Anterior cingulate cortex (tissue), 58 donors: ENCODE data around the gene MRPL58.
"Not testable (repeated sequence)": the region's sequence is repeated elsewhere in the genome, so short reads cannot be mapped to it uniquely, and the experiment has no call there.

Experiments used
- DNase-seq, 58 donors: peaks; one replicate each; lab custom pipeline; 2025; lab: John Stamatoyannopoulos, UW

MRPL58 gene

GRCh38 chr17:75012346-75013091 lies at the start of gene MRPL58:
Gene MRPL58, plus strand, starts transcription at chr17:75012670. Its CDS starts 17 bp downstream, at chr17:75012687.
- DNase-seq, result peak; percentile 53 to 94 (median 81)

GRCh38 chr17:74963656-74964055 lies 48.8 kb upstream of the MRPL58 start:
- peak in 2 of 58 donors; percentile 13 to 21 for DNase-seq

DNA sequence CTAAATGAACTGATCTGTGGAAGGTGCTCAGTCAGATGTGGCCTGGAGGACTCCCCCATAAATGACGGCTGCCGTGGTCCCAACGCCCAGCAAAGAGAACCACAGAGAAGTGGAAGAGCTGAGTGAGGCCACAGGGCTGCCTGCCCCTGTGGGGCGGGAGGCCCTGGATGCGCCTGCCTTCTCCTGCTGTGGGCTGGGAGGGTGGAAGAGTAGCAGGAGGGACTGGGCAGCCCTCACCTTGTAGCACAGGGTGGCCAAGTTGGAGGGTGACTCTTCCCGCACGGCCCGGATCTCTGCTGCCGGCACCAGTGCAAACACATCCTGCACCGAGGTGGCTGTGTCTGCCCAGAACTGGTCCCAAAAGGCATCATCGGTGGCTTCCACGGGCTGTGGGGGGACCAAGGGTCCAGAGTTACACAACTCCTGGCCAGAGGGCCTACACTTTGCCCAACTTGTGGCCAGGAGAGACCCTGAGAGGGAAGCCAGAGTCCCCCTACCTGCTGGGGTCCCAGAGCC lies 48.2 kb upstream of the MRPL58 start:
- DNase-seq, result no peak

- no peak for DNase-seq
These were observed 47.4 kb upstream of the MRPL58 start for GRCh38 chr17:74964988-74965622.

DNA sequence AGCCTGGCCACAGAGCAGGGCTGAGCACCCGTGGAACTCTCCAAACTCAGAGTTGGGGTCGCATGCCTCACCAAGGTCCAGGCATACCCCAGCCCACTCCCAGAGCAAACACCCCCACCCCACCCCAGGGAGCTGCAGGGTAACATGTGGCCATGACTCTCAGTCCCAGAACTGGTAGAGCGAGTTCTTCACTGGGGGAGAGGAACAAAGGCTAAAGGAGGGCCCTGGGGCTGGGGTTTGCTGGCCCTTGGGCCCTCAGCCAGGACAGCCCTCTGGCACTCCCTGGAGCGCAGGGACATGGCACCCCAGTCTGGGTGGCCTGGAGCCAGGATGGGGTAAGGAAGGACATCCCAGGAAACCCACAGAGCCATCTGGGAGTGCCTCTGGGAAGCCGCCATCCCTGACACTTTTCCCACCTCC lies 44.1 kb upstream of the MRPL58 start:
- DNase-seq, result no peak

DNA sequence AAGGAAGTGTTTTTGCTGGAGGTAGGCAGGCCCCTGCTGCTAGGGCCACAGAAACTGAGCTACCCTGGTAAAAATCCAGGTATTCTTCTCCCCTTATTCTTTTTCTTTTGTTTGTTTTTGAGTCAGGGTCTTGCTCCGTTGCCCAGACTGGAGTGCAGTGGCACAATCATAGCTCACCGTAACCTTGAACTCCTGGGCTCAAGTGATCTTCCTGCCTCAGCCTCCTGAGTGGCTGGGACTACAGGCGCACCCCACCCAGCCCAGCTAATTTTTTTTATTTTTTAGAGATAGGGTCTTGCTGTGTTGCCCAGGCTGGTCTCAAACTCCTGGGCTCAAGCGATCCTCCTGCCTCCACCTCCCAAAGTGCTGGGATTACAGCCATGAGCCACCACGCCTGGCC lies 43.0 kb upstream of the MRPL58 start:
- not testable (repeated sequence) for DNase-seq

- DNase-seq, result no peak
These were observed 42.1 kb upstream of the MRPL58 start for GRCh38 chr17:74970395-74970794.

GRCh38 chr17:74971069-74971841 lies 41.2 kb upstream of the MRPL58 start:
- peak in 1 of 58 donors; percentile 52 for DNase-seq

DNA sequence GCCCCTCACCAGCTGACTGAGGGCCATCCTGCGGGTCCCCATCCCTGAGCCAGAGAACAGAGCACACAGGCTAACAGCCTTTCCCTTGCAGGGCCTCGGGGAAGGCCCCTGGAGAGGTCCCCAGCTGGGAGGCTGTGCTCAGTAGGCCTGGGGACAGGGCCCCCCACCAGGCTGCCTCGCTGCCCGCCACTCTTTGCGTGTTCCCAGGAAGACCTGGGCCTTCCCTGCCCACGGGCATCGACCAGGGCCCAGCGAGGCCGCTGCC lies 40.7 kb upstream of the MRPL58 start:
- DNase-seq, result peak in 2 of 58 donors; percentile 32 to 44

DNA sequence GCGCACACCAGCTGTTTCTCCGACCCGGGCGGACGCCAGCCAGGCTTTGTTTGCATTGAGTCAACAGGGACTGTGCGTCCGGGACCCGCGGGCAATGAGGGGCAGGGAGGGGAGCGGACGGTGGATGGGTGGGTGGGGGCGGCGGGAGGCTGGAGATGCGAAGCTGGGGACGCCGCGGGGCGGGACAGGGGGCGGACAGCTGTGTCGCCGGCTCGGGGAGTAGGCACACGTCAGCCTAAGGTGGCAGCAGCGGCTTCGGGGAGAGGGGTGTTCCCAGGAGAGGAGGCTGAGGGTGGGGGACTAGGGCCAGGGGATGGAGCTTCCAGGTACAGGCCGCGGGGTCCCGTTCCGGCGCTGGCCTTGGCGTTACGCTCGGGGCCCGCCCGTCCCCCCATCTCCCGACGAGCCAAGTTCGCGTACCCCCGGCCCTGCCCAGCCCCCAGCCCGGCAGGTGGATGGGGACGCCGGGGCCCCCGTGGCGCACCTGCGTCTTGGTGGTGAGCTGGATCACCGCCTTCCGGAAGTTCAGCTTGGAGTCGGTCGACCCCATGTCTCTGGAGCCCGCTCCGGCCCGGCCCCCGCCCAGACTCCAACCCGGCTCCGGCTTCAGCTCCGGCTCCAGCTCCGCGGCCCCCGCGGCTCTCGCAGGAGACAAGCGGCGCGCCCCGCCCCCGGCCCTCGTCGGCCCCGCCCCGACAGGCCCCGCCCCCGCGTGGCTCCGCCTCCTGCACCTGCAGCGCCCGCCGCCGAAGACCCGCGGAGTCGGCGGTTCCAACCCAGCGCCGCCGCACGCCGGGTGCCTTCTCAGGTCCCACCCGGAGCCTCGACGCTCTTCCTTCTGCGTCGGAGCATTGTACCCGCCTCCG lies 40.1 kb upstream of the MRPL58 start, which contains the start of gene HID1:
Gene HID1, minus strand, starts transcription at position 653 of the 866 bp plus-strand sequence. Its CDS starts 103 bp downstream, at position 550.
- peak in 56 of 58 donors; percentile 9 to 89 (median 70) for DNase-seq

DNA sequence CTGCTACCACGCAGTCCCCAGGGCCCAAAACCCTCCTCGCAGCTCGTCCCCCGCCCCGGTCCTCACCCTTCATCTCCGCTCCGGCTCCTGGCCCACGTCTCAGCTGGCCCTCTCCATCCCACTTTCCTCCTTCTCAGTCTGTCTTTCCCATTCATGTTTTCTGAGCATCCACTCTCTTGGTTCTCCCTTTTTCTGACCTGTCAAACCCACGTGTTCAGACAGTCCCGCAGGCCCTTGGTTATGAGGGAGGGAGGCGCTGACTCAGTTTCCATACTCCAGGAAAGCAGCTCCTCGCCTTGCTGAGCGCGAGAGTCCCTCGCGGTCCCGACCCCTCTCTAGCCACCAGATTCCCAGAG lies 39.5 kb upstream of the MRPL58 start:
- DNase-seq, result peak in 3 of 58 donors; percentile 26 to 52 (median 34)

- no peak for DNase-seq
These were observed 36.5 kb upstream of the MRPL58 start for GRCh38 chr17:74975943-74976342.

- no peak for DNase-seq
These were observed 34.7 kb upstream of the MRPL58 start for GRCh38 chr17:74977802-74978201.

DNA sequence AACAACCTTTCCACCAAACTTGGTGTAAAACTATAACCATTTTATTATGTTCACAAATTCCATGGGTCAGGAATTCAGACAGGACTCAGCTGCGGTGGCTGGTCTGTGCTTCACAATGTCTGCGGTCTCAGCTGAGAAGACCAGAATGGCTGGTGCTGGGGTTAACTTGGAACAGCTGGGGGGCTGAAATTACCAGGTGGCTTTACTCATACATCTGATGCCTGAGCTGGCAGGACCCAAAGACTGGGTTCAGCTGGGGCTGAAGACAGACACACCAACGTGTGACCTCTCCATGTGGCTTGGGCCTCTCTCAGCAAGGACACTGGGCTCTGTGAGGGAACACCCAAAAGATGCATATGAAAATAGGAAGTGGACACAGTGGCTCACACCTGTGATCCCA lies 34.2 kb upstream of the MRPL58 start:
- DNase-seq, result no peak

DNA sequence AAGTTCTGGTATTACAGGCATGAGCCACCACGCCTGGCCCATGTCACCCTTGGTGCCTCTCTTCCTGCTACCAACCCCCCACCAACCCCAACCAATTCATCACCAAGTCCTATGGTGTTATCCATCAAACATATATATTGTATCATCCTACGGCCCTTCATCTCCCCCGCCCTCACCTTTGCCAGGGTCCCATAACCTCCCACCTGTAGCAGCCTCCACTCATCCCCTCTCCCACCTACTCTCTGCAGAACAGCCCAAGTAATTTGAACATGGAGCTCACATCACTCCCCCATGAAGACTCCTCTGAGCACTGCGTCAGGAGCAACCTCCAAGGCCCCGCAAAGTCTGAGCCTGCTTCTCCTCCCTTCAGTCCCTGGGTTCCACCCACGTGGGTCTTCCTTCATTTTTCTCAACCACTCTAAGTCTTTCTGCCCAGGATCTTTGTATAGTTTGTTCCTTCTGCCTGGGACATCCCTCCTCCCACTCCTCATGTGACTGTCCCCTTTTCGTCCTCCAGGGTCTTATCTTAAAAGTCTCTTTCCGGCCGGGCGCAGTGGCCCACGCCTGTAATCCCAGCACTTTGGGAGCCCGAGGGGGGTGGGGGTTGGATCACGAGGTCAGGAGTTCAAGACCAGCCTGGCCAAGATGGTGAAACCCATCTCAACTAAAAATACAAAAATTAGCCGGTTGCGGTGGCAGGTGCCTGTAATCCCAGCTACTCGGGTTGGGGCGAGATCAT lies 32.9 kb upstream of the MRPL58 start:
- no peak for DNase-seq

GRCh38 chr17:74981318-74981978 lies 31.0 kb upstream of the MRPL58 start:
- DNase-seq, result no peak

GRCh38 chr17:74981979-74982662 lies 30.3 kb upstream of the MRPL58 start:
- DNase-seq, result peak in 57 of 58 donors; percentile 39 to 95 (median 83)

DNA sequence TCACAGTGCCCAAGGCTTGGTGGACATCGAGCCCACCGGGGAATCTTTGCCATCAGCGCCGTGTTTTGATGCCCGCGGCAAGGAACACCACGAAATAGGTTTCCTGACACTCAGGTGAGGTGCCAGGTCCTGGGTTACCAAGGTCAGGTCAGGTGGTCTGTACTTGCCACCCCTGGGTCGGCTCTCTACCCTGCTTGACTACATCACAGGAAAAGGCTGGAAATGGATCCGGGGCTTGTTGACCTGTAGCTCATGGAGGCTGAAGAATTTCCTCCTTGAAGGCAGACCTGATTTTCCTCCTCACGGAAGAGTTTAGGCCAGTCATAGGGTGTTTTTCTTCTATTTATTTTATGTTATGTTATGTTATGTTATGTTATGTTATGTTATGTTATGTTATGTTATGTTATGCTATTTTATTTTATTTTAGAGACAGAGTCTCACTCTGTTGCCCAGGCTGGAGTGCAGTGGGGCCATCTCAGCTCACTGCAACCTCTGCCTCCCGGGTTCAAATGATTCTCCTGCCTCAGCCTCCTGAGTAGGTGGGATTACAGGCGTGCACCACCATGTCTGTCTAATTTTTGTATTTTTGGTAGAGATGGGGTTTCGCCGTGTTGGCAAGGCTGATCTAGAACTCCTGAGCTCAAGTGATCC lies 29.7 kb upstream of the MRPL58 start:
- peak in 13 of 58 donors; percentile 36 to 75 (median 47) for DNase-seq
